ENCODE measurements around the gene MT1A.

GRCh38 chr16:56626685-56627084, 11.8 kb upstream of the MT1A start:
- TF ChIP-seq JUN (IDR thresholded peaks at IDR 0.05; ENCODE audit: low read depth, low read length) (no peak), GABPA (IDR thresholded peaks at IDR 0.05; ENCODE audit: borderline replicate concordance, insufficient read depth, low read length) (no peak), POLR2A (IDR thresholded peaks at IDR 0.05; ENCODE audit: control extremely low read depth in 1 of 2, low read depth in 2 of 2, low read length in 2 of 2) (no peak), CTCF (IDR thresholded peaks at IDR 0.05; ENCODE audit: control extremely low read depth in 1 of 3, insufficient read depth in 1 of 3, low read depth in 1 of 3, low read length in 3 of 3) (no peak)

Measured in H1 (cell line).